Inflammatory macrophage treated with lipopolysaccharide for 4 hours (primary cell): Measurements from ENCODE around the gene SLC37A1.

ENCODE experiments used
- DNase-seq: peaks from one replicate; pipeline ENCODE4 v3.0.0-alpha.2; 2020

SLC37A1 gene

DNA sequence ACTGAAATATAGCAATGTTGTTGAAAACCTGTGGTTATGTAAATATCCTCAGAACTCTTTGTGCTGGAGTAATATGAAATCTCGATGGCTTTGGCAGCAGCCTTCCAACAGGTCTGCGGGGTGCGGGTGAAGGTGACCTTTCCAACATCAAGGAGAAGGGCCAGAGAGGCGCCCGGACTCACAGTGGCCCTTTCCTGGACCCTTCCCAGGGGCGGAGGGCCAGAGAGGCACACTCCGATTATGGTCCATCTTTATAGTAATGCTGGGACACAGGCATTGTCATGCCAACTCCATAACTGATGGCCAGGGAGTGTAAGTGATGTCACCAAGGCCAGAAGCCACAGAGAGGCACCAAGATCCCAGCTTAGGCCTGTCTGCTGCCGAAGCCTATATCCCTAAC, 18.1 kb downstream of the SLC37A1 start:
- no peak for DNase-seq

DNA sequence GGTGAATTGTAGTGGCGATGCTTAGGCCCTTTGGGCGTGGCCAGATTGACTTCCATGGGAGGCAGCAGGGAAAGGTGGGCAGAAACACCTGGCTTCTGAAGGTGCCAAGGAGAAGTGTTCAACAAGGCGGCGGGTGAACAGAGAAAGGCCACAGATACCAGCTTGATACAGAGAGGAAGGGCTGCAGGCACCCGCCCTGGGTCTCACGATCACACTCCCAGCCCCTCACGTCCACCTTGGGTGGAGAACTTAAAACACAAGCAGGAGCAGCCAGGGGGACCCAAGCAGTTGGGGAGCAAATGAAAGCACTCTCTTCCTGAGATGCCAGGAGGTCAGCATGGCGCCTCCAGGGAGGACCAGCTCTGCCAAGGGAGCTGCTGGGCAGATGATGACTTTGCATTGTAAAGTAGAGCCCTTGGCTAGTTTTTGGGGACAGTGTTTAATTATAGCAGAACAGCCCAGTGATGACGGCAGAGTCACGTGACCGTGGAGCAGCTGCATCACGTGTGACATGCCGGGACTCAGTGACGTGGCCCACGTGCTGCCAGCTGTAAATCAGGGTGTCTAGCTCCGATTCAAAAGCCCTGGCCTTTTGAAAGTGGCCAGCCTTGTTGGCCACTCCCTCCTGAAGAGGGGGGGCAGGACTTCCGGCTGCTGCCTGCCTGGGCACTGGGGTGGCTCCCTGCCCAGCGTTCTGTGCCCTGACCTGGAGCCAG, 19.0 kb downstream of the SLC37A1 start:
- peak; percentile 77 for DNase-seq

DNA sequence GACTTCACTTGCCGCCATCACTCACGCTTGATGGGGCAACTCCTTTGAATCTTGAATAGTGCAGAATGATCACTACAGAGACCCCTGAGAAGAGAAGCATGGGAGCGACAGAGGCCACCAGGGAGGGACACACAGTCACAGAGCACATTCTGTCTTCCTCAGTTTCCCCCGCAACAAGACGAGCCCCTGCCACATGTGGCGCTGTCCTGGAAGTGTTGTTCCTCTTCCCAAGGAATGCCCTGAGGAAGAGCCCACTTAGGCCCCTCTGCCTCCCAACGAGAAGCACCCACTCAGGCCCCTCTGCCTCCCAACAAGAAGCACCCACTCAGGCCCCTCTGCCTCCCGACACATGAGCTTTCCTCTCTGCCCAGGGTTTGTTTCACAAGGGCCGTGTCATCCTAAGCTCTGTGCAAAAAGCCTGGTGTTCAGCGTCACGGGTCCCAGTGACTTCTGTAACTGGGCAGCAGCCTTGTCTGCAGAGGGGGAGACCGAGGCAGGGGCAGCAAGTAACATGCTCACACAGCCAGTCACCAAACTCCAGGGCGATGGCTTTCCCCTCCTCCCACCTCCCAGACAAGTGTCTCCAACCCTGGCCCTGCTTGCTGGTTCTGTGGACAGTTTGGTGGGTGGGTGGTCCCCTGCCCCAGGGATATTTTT, 19.8 kb downstream of the SLC37A1 start:
- no peak for DNase-seq

DNA sequence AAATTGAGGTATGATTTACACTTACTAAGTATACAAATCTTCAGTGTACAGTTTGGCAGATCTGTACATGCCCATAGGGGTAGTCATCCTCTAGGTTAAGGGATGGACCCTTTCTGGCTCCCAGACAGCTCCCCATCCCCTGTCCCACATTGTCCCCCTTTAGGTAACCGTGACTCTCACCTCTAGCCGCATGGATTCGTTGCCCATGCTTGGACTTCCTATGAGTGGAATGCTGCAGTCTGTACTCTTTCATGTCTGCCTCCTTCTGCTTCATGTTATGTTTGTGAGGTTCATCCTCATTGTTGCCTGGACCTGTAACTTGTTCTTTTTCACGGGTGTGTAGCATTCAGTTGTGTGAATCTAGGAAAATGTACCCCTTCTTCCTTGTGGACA, 20.3 kb downstream of the SLC37A1 start:
- no peak for DNase-seq

DNA sequence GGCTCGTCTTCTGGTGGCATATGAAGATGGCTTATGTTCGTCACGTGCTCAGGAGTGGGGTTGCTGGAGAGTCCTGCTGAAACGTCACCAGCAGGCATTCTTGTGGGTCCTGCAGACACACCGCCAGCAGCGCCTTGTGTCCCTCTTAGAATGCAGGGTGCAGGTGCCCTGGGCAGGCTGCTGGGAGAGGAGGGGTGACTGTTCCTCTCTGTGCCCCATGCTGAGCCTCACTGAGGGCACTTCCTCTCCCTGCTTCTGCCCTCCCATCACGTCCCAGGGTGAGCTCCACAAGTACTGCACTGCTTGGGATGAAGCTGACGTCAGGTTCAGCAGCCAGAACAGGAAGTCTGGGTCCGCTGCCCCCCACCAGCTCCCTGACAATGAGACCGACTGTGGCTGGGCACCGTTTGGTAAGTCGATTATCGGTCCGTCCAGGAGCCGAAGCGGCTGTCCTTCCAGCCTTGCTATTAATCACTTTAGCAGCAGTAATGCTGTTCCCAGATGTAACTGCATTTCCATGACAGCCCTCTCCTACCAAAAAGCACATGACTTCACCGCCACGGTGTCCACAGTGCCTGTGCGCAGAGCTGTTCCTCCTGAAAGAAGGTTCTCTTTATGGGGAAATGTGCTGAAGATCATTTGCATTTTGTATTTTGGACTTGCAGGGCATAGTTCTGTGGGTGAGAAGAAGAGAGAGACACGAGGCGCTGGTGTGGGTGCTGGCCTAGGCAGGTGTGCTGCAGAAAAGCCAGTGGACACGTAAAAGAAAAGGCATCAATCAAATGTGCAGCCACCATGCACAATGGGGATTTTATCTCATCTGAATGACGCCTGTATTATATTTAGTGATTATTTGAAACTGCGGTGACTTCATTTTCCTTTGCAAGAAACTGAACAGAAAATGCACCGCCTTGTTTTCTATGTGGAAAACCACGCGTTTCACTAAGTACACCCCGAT, 21.0 kb downstream of the SLC37A1 start:
- peak; percentile 70 for DNase-seq

DNA sequence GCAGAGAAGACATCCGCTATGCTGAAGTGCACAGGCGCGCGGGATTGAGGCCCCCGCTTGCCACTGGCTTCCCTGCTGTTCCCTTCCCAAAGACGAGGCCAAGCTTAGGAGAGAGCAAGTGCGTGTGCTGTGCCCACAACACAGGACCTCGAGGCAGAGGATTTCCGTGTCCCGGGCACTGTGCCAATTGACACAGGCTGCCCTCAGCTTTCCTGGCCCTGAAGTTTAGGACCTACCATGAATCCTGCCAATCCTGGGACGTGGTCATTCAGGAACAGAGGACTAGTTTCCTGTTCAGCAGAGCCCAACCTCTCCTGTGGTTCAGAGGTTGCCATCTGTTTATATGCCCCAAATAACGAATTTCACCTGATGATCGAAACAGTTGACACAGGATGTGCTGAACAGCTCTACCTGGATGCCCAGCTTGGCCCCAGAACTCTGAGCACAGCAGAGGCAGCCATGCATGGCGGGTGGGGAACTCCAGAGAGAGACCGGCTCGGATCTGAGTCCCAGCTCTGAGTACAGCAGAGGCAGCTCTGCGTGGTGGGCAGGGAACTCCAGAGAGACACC, 22.0 kb downstream of the SLC37A1 start:
- no peak for DNase-seq

DNA sequence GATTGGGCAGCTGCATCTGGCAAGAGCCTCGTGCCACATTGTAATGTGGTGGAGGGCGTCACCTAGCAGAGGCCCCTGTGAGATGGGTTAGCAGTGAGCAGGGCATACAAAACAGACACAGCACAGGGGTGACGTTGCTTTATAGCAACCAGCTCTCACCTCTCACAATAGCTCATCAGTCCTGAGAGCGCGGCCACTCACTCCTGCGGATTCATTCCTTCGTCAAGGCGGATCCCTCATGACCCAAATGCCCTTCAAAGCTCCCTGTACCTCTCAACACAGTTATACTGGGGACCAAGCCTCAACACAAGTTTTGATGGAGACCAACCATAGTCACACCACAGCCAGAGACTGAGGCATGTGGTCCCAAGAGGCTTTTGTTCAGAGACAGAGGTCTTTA, 22.9 kb downstream of the SLC37A1 start:
- DNase-seq = no peak

DNA sequence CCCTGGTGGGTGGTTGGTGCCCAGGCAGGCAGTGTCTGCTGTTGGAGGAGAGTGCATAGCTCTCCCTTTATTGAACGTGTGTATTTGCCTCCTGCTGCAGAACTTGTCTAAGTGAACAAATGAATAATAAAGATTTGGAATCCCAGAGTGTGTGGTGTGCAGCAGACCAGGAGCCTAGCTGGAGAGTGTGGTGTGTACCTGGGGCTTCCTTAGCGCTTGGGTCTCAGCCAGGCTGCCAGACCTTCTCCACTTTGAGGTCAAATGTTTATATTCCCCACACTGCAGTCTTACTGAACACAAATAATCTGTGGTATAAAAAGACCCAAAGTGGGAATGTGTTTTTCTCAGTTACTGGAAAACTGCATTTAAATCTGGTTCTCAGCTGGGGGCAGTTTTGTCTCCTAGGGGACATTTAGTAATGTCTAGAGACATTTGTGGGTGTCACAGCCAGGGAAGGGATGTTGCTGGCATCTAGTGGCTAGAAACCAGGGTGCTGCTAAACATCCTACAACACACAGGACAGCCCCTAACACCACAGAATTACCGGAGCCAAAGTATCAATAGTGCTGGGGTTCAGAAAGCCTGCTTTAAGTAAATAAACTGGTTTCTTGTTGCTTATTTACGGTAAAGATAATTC, 23.6 kb downstream of the SLC37A1 start:
- no peak for DNase-seq

DNA sequence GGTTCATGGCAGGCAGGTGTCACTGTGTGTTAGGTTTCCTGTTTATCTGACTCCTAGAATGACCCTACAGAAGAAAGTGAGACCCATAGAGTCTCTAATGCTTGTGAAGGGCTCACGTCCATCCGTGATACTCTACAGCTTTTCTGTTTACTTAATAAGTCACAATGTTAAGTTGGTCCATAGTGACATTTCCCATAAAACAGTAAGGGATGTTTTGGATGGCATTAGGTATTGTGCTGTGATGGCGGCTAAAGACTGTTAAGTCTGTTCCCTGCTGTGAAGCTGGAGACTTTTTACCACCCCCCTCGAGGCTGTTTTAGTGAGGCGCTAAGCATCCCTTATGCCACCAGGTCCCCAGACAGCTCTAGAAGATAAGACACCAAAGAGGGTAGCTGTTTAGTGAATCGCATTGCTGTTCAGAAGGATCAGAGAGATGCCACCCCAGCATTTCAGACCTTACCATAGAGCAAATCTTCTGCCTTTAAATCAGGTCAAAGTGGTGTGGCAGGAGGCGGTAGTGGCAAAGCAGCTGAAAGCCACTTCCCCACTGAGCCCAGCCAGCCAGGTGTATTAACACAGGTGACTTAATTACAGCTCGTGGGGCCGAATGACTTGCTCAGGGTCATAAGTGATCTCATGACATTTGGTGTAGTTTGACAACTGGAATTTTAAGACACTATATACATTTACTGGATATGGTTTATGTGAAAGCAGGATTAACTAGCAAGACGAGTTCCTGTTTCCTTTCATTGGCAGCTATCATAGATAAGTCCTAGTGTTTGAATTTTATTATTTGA, 25.0 kb downstream of the SLC37A1 start:
- DNase-seq = no peak

DNA sequence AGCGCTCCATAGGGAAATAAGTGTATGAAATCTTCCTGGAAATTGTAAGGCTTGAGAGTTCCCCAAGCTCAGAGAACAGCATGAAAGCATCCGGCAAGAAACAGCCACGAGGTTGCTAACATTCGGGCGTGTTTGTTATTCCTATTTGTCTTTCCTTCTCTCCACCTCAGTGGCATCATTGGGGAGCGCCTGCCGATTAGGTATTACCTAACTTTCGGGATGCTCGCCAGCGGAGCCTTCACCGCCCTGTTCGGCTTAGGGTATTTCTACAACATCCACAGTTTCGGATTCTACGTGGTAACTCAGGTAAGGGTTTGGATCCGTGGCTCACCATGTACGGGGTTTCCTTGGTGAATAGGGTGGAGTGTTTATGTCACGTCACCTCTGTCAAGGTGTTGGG, 25.7 kb downstream of the SLC37A1 start:
- no peak for DNase-seq

DNA sequence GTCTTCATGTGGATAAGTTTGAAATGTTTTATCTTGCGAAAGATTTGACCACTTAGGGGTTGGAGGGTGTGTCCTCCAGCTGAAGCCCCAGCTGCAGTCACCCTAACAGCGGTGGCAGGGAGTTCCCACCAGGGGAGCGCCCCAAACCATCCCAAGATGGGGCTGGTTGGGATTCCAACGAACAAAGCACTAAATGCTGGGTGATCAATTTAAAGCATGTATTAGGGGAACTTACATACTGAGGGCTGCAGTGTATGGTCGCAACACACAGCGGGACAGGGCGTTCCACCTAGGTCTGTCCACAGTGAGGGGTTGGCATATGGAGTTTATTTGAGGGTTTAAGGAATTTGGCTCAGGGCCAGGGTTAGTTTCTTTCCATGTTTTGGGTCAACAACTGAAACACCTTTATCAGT, 26.3 kb downstream of the SLC37A1 start:
- no peak for DNase-seq

DNA sequence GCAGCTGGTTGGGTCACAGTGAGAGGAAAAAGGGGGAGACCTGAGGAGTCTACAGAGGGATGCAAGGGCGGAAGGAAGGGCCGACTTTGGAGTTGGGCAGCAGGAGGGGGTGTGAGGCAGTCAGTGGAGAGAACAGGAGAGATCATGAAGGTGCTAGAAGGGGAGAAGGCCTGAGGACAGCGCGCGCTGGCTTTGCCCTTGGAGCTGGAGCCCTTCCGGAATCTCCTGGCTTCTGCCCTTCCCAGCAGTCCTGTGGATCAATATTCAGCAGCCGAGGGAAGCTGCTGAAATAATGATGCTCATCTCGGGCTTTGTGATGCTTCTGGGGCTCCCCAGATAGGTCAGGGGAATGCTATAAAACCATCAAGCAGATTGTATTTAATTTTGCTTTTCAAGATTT, 26.7 kb downstream of the SLC37A1 start:
- DNase-seq = no peak

DNA sequence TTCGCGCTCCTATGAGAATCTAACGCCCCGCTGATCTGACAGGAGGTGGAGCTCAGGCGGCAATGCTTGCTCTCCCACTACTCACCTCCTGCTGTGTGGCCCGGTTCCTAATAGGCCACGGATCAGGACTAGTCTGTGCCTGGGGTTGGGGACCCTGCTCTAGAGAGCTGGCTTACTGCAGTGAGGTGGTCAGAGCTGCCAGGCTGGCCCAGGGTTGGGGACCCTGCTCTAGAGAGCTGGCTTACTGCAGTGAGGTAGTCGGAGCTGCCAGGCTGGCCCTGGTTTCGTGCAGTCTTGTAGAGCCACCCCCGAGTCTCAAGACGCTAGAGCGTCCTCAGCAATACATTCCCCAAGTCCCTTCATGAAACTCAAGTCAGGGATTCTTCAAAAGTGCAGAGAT, 27.5 kb downstream of the SLC37A1 start:
- DNase-seq = no peak

DNA sequence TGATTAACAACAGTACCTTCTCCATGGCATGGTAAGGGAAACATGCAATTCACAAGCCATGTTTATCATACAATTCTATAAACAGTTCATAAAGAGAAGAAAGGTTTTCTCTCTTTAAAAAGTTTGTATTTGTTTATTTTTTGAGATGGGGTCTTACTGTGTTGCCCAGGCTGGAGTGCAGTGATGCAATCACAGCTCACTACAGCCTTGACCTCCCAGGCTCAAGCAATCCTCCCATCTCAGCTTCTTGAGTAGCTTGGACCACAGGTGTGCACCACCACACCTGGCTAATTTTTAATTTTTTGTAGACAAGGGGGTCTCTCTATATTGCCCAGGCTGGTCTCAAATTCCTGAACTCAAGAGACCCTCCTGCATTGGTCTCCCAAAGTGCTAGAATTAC, 28.0 kb downstream of the SLC37A1 start:
- DNase-seq = no peak

DNA sequence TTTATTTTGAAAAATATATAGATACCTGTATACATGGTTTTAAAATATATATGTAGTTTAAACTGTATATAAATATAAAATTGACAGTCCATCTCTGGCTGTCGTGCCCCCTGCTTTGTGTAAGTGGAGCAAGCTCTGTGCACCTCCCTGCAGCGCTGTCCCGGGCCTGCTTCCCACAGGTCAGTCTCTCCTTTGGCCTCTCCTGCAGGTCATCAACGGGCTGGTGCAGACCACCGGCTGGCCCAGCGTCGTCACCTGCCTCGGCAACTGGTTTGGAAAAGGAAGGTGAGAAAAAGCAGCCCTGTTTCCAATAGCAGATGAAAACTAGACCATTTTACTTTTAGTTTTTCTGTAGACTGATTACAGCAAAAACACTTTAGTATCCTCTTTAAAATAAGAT, 28.5 kb downstream of the SLC37A1 start:
- DNase-seq = no peak

DNA sequence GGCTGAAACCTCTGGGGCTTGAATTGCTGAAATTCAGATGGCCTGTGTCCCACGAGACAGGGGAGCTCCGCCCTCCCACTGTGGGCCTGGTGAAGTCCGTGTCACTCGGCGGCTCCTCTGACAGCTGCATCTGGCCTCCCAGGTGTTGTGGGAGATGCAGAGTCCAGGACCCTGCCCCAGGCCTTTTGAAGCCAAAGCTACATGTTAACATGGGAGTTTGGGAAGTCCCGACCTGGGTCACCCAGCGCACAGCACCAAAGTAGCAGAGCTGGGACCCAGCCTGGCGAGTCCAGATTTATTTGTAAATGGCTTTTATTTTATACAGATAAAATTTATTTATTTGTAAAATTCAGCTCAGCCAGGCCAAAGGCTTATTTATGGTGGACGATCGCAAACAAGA, 28.9 kb downstream of the SLC37A1 start:
- DNase-seq = no peak

DNA sequence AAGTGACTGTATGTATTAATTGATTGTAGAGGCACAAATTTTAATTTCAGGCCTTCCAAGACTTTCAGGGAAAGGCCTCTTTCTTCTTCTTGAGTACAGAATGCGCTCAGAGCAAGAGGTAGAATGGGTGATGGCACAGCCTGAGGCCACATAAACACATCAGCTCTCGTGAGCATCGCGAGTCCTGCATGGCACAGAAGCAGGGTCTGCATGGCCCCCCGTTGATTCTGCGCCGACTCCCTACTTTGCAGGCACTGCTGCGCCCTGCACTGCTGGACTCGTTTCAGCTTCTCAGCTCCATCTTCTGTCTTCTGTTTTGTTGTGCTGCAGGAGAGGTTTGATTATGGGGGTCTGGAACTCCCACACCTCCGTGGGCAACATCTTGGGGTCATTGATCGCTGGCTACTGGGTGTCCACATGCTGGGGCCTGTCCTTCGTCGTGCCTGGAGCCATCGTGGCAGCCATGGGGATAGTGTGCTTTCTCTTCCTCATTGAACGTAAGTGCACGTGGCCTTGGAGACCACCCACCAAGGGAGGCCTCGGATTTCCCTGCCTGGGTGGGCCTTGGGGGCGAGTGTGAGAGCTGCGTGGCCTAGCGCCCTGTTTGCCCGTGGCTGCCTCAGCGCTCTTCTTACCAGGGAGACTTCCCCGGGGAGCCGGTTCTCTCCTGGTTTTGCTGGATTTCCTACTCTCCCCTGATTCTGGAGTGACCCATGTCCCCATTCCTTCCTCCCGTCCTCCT, 29.6 kb downstream of the SLC37A1 start:
- DNase-seq = no peak

DNA sequence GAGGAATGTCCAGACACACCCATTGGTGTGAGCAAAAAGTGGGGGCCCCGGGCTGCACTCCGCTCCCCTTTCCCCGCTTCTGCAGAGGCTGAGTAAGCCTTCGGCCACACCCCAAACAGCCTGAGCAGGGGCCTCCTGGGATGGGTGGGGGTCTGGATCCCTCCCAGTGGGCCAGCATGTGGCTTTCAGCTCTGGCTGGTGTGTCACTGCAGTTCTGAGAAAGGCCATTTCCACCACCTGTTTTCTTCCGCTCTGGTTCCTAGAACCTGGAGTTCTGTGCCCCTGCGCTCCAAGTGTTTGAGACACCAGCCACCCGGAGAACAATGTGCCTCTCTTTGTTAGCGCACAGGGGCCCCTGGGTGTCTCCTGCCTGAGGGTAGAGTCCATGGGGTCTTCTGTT, 30.9 kb downstream of the SLC37A1 start:
- DNase-seq = no peak

DNA sequence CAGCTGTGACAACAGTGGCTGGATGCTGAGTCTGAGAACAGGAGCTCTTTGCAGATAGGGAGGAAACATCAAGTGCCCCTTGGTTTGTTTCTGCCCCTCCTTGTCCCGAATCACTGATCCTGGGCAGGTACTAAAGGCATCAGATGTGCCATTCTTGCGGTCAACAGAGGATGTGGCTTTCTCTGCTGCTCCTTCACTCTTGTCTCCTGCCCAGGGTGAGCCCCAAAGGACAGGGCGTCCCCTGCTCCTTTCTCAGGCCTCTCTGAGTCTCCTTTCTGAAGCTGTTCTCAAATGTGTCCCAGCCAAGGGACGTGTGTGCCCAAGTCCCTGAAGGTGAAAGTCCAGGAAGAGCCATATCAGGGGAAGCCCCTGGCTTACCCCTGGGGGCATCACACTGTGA, 31.7 kb downstream of the SLC37A1 start:
- no peak for DNase-seq

DNA sequence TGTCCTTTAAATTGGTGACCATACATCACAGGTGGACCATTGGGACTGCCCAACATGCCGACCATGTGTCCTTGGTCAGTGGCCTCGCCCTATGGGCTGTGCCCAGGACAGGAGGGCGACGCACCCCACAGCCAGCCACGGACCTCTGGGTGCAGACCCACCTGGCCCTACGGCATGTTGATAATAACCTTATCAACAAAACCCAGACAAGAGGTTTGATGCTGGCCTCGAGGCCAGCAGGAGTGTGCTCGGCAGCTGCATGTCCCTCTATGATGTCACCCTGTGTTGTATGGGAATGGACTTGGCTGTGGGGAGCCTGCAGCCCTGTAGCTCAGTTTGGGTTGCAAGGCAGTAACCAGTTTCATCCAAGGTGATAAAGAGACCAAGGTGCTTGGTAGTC, 32.1 kb downstream of the SLC37A1 start:
- no peak for DNase-seq

DNA sequence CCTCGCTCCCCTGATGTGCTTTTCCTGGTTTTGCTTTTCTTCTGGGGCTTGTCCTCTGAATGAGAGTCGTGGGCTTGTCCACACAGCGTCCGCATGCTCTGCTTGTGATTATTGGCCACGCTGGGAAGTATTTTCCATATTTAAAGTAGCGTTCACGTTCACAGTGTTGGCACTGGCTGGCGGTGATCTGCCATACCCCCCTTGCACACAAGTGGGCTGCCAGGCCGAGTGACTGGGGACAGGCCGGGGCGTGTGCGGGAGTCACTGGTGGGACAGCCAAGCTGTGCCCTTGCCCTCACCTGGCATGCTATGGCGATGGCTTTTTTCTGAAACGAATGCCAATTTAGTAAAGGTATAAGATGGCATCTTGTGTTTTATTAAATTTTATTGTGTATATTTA, 32.8 kb downstream of the SLC37A1 start:
- DNase-seq = no peak
